ENCODE data around the gene RAC3. TPM values are rescaled to one million over a fixed set of nuclear protein-coding genes. Genes with fewer than 3 reads are reported as not detected.

Gene RAC3
- total RNA-seq, 2 experiments from 2014 or later: 15.1 to 24.4 TPM

GRCh38 chr17:82036634-82037091 lies 5.2 kb downstream of the RAC3 start:
- POLR2A ChIA-PET: interaction anchor here (0.6 kb wide), 1 partner anchor 90 kb away, joined by 3 read pairs; no protein-coding TSS in a partner anchor
- Histone ChIP-seq H3K9me2 (ENCODE audit: insufficient read depth, low read length) (no peaks in the 10 kb centered on the region), H3K4me1 (ENCODE audit: insufficient read depth, low read length, poor library complexity, severe bottlenecking) (peaks cover 19% of the 10 kb centered on the region), H3K9me3 (ENCODE audit: low read length) (no peaks in the 10 kb centered on the region), H4K20me1 (ENCODE audit: insufficient read depth, low read length) (0 out of 2 replicates have a peak, but pooled peaks cover 5% of the 10 kb centered on the region), H2AFZ (ENCODE audit: low read length) (no peak overlapping the region), H3K79me2 (ENCODE audit: insufficient read depth, low read depth, low read length) (no peaks in the 10 kb centered on the region), H3K36me3 (ENCODE audit: insufficient read depth, low read length) (no peaks in the 10 kb centered on the region), H3K27ac (ENCODE audit: low read depth, low read length, poor library complexity, severe bottlenecking) (peak overlapping the region; percentile 70), H3K4me2 (ENCODE audit: low read length) (peak overlapping the region; percentile 92), H3K4me3 (ENCODE audit: low read depth, low read length, poor library complexity, severe bottlenecking) (peak overlapping the region; percentile 72)
- intact Hi-C loops (cut with micrococcal nuclease; ENCODE audit: unreplicated experiment): loop anchor here (1.0 to 5.0 kb wide), 4 partner anchors 13 to 164 kb away; partner anchors contain the start of genes ARHGDIA, FASN, GPS1 and LRRC45
- BruUV-seq (replicated peaks): no TSS peak
- CTCF ChIA-PET (ENCODE audit: unreplicated experiment): no interaction called here
- TF ChIP-seq EZH2phosphoT487 (IDR thresholded peaks at IDR 0.05; ENCODE audit: borderline replicate concordance, low read depth, low read length): no peak
- TF ChIP-seq CTCF (conservative IDR thresholded peaks at IDR 0.05; ENCODE audit: low read length): no peak
- DNase-seq (ENCODE audit: low spot score): no peak

DNA sequence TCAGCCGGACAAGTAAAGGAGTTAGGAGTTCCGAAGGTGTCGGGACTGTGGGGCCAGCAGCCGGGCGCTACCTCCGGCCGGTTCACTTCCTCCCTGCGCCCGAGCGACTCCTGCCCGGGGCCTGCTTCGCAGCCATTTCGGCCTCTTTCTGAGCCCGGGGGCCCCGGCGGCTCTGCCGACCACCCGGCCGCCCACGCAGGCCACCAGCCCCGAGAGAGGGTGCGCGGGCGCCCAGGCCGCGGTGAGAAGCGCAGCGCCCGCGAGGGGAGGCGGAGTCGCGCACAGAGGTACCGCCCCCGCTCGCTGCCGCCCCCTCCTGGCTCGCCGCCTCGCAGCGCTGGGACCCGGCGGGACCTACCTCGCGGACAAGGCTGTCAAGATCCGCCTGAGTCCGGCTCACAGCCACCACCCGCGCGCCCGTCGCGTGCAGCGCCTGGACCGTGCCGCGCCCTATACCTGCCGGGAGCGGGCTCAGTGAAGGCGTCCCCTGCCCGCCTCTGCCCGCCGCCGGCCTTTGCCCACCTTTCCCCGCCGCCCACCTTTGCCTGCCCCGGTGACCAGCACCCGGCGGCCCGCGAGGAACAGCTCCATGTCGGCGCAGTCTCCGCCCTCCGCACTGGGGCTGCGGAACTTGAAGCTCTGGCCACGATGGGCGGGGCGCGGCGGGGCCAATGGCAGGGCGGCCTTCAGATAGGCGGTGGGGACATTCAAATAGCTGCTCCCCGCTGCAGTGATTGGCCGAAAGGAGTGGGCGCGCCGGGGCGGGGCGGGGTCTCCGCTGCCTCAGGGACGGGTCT lies 5.8 kb downstream of the RAC3 start, which contains the start of gene DCXR:
Gene DCXR (minus strand): TSS at position 606 of the 797 bp plus-strand sequence. CDS start 15 bp downstream, at position 591.
- TF ChIP-seq CTCF (conservative IDR thresholded peaks at IDR 0.05; ENCODE audit: low read length): peak; percentile 91
- no peak for TF ChIP-seq EZH2phosphoT487 (IDR thresholded peaks at IDR 0.05; ENCODE audit: borderline replicate concordance, low read depth, low read length)
- intact Hi-C loops (cut with micrococcal nuclease; ENCODE audit: unreplicated experiment): loop anchor here (1.0 to 5.0 kb wide), 4 partner anchors 14 to 165 kb away; partner anchors contain the start of genes ARHGDIA, FASN, GPS1 and LRRC45

More for the DNA sequence above, 5.8 kb downstream of the RAC3 start, which contains the start of gene DCXR:
- POLR2A ChIA-PET: interaction anchor here (0.6 to 1.5 kb wide), 15 partner anchors 10 to 164 kb away, joined by 3 to 9 read pairs (median 4); partner anchors contain the start of genes CENPX, LRRC45 and MAFG
- H3K27ac ChIP-seq (ENCODE audit: low read depth, low read length, poor library complexity, severe bottlenecking): peak within 1 kb of the TSS; percentile 70
- H3K4me3 ChIP-seq (ENCODE audit: low read depth, low read length, poor library complexity, severe bottlenecking): peak within 1 kb of the TSS; percentile 72
- no peaks in the 10 kb centered on the region for H3K36me3 ChIP-seq (ENCODE audit: insufficient read depth, low read length)
- H3K4me1 ChIP-seq (ENCODE audit: insufficient read depth, low read length, poor library complexity, severe bottlenecking): peaks cover 19% of the 10 kb centered on the region
- peak within 1 kb of the TSS; percentile 92 for H3K4me2 ChIP-seq (ENCODE audit: low read length)
- peak within 1 kb of the TSS; percentile 92 for H2AFZ ChIP-seq (ENCODE audit: low read length)
- CTCF ChIA-PET (ENCODE audit: unreplicated experiment): interaction anchor here (0.7 to 1.1 kb wide), 9 partner anchors 12 to 436 kb away, joined by 3 to 19 read pairs (median 4); partner anchors contain the start of genes CENPX and LRRC45
- no peaks in the 10 kb centered on the region for H3K79me2 ChIP-seq (ENCODE audit: insufficient read depth, low read depth, low read length)
- no TSS peak for BruUV-seq (replicated peaks)
- no peaks in the 10 kb centered on the region for H3K9me3 ChIP-seq (ENCODE audit: low read length)
- DNase-seq (ENCODE audit: low spot score): peak; percentile 99
- H4K20me1 ChIP-seq (ENCODE audit: insufficient read depth, low read length): 0 out of 2 replicates have a peak, but pooled peaks cover 5% of the 10 kb centered on the region
- no peaks in the 10 kb centered on the region for H3K9me2 ChIP-seq (ENCODE audit: insufficient read depth, low read length)

Measured in OCI-LY7 (cell line).